ENCODE data around the gene ROBO1. TPM values are rescaled to one million over a fixed set of nuclear protein-coding genes. Genes with fewer than 3 reads are reported as not detected.

ROBO1 gene
- total and polyA plus RNA-seq, 2 donors (not counting 1 experiment from before 2014, with no cell fraction given): 0.27 to 3.2 TPM

- DNase-seq: no peak
- Histone ChIP-seq H3K79me2 (ENCODE audit: control insufficient read depth, insufficient read depth, low read length) (no peaks in the 10 kb centered on the region), H4K20me1 (ENCODE audit: control insufficient read depth, insufficient read depth, low read length, poor library complexity, severe bottlenecking) (no peaks in the 10 kb centered on the region), H3K4me2 (replicated peaks; ENCODE audit: low read depth, low read length, poor library complexity, severe bottlenecking) (no peak overlapping the region), H3K4me1 (ENCODE audit: control insufficient read depth in 2 of 2, insufficient read depth in 2 of 2, low read length in 2 of 2) (no peaks in the 10 kb centered on the region), H3K9ac (ENCODE audit: low read length) (no peak overlapping the region), H3K4me3 (ENCODE audit: control extremely low read depth in 1 of 5, extremely low read depth in 1 of 5, insufficient read depth in 1 of 5, low read depth in 2 of 5, low read length in 4 of 5) (no peak overlapping the region), H2AFZ (ENCODE audit: insufficient read depth, low read depth, low read length, poor library complexity, severe bottlenecking) (no peak overlapping the region), H3K9me3 (ENCODE audit: control extremely low read depth in 1 of 3, control insufficient read depth in 2 of 3, insufficient read depth in 1 of 3, low read length in 2 of 3) (no peaks in the 10 kb centered on the region), H3K27ac (ENCODE audit: low read length in 2 of 2) (no peak overlapping the region), H3K27me3 (replicated peaks in 1 of 4; ENCODE audit: control extremely low read depth in 1 of 4, control insufficient read depth in 3 of 4, insufficient read depth in 4 of 4, low read length in 3 of 4) (no peaks in the 10 kb centered on the region), H3K36me3 (replicated peaks in 1 of 2; ENCODE audit: control extremely low read depth in 1 of 2, control insufficient read depth in 1 of 2, extremely low read depth in 1 of 2, insufficient read depth in 2 of 2, low read length in 1 of 2) (no peaks in the 10 kb centered on the region)
- TF ChIP-seq EZH2 (IDR thresholded peaks at IDR 0.05; ENCODE audit: borderline replicate concordance, insufficient read depth, low read depth, low read length, poor library complexity, severe bottlenecking): no peak
- TF ChIP-seq, protein P1, sequence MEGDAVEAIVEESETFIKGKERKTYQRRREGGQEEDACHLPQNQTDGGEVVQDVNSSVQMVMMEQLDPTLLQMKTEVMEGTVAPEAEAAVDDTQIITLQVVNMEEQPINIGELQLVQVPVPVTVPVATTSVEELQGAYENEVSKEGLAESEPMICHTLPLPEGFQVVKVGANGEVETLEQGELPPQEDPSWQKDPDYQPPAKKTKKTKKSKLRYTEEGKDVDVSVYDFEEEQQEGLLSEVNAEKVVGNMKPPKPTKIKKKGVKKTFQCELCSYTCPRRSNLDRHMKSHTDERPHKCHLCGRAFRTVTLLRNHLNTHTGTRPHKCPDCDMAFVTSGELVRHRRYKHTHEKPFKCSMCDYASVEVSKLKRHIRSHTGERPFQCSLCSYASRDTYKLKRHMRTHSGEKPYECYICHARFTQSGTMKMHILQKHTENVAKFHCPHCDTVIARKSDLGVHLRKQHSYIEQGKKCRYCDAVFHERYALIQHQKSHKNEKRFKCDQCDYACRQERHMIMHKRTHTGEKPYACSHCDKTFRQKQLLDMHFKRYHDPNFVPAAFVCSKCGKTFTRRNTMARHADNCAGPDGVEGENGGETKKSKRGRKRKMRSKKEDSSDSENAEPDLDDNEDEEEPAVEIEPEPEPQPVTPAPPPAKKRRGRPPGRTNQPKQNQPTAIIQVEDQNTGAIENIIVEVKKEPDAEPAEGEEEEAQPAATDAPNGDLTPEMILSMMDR (IDR thresholded peaks at IDR 0.05): no peak
- intact Hi-C loops (cut with micrococcal nuclease): no loop called here
- POLR2A ChIA-PET: no interaction called here
- CTCF ChIA-PET: no interaction called here
- ATAC-seq (ENCODE audit: low read depth): no peak
- WGBS (ENCODE audit: insufficient coverage): 89% methylated on average over 4 of the region's 7 CpGs
- Mint-ChIP-seq H3K4me3 (no peak overlapping the region), H3K9me3 (ENCODE audit: insufficient read depth) (no peaks in the 10 kb centered on the region), H3K27ac (no peak overlapping the region), H3K27me3 (no peaks in the 10 kb centered on the region), H3K4me1 (no peaks in the 10 kb centered on the region)
Observed at GRCh38 chr3:79317551-79318518, 450.0 kb downstream of the ROBO1 start.

- H3K4me3 Mint-ChIP-seq: no peak overlapping the region
- 80% methylated on average over 2 of the region's 2 CpGs for WGBS (ENCODE audit: insufficient coverage)
- H3K4me1 Mint-ChIP-seq: no peaks in the 10 kb centered on the region
Observed at GRCh38 chr3:79314962-79315361, 452.8 kb downstream of the ROBO1 start.

More at GRCh38 chr3:79314962-79315361, 452.8 kb downstream of the ROBO1 start:
- intact Hi-C loops (cut with micrococcal nuclease): no loop called here
- ATAC-seq (ENCODE audit: low read depth): no peak
- no peak overlapping the region for H3K27ac ChIP-seq (ENCODE audit: low read length in 2 of 2)
- Mint-ChIP-seq H3K9me3 (ENCODE audit: insufficient read depth) (no peaks in the 10 kb centered on the region), H3K27ac (no peak overlapping the region), H3K27me3 (no peaks in the 10 kb centered on the region)
- H3K9me3 ChIP-seq (ENCODE audit: control extremely low read depth in 1 of 3, control insufficient read depth in 2 of 3, insufficient read depth in 1 of 3, low read length in 2 of 3): no peaks in the 10 kb centered on the region
- H3K4me1 ChIP-seq (ENCODE audit: control insufficient read depth in 2 of 2, insufficient read depth in 2 of 2, low read length in 2 of 2): no peaks in the 10 kb centered on the region
- no peak for TF ChIP-seq EZH2 (IDR thresholded peaks at IDR 0.05; ENCODE audit: borderline replicate concordance, insufficient read depth, low read depth, low read length, poor library complexity, severe bottlenecking)
- TF ChIP-seq, protein P1 (IDR thresholded peaks at IDR 0.05): no peak
- CTCF ChIA-PET: no interaction called here
- H3K27me3 ChIP-seq (replicated peaks in 1 of 4; ENCODE audit: control extremely low read depth in 1 of 4, control insufficient read depth in 3 of 4, insufficient read depth in 4 of 4, low read length in 3 of 4): no peaks in the 10 kb centered on the region
- no peaks in the 10 kb centered on the region for H3K36me3 ChIP-seq (replicated peaks in 1 of 2; ENCODE audit: control extremely low read depth in 1 of 2, control insufficient read depth in 1 of 2, extremely low read depth in 1 of 2, insufficient read depth in 2 of 2, low read length in 1 of 2)
- no peak overlapping the region for H3K4me3 ChIP-seq (ENCODE audit: control extremely low read depth in 1 of 5, extremely low read depth in 1 of 5, insufficient read depth in 1 of 5, low read depth in 2 of 5, low read length in 4 of 5)
- POLR2A ChIA-PET: no interaction called here
- H3K9ac ChIP-seq (ENCODE audit: low read length): no peak overlapping the region
- H3K79me2 ChIP-seq (ENCODE audit: control insufficient read depth, insufficient read depth, low read length): no peaks in the 10 kb centered on the region
- DNase-seq: no peak
- H2AFZ ChIP-seq (ENCODE audit: insufficient read depth, low read depth, low read length, poor library complexity, severe bottlenecking): no peak overlapping the region
- no peaks in the 10 kb centered on the region for H4K20me1 ChIP-seq (ENCODE audit: control insufficient read depth, insufficient read depth, low read length, poor library complexity, severe bottlenecking)
- H3K4me2 ChIP-seq (replicated peaks; ENCODE audit: low read depth, low read length, poor library complexity, severe bottlenecking): no peak overlapping the region

All from B cell (primary cell).